Coronary artery (tissue), 2 donors: ENCODE measurements around the gene TOX2.

ENCODE experiments used
- DNase-seq: peaks from one replicate; pipeline ENCODE4 v3.0.0-alpha.2; 2017; ENCODE audit warnings: low spot score
- H3K27ac ChIP-seq, 2 donors: fragments of 200-600 bp; sonication (generic); one replicate each; pipeline ENCODE4 v1.5.1; 2016 to 2019
- H3K4me3 ChIP-seq: fragments of 200-600 bp; sonication (generic); 2 replicates; pipeline ENCODE4 v1.5.1; 2016; ENCODE audit warnings: mild to moderate bottlenecking, moderate library complexity
- TF ChIP-seq, protein P1 (sequence below): fragments of 200-600 bp; sonication (generic); IDR thresholded peaks from one replicate; pipeline ENCODE4 v1.5.1; 2019; ENCODE audit warnings: antibody characterized with exemption

TOX2 gene

DNA sequence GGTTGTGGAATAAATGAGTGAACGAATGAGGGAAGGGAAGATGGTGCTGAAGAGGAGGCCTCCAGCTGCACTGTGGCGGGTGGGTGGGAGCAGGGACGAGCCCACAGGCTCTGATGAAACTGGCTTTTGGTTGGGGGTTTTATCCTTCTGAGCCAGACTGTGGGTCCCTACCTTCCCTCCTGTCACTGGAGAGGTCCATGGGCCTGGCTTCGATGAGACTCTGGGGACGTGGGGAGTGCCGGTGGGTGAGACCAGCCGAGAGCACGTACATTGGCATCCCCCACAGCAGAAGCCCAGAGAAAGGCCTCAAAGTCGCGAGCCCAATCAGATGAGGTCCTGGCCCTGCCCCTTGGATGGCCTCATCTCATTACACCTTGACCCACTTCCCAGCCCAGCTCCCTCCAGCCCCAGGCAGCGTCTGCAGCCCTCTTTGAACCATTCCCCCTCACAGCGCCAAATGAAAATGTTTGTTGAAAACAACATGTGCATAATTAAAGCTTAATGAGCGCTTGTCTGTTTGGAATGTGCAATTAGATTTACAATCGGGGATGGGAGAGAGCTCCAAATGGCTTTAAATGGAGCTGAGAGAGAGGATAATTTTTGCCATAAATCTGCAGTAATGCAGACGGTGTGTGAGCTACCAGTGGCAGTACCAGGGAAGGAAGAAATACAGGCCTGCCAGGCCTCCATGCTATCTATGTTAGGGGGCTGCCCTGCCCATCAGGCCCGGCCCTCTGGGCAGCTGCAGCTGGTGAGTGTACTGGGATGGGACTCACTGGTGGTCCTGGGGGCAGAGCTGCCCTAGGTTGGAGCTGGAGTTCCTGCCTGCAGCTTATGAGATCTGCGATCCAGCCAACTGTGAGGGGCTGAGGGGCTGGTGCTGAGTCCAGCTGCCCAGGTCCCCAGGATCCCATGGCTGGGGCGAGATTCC is 47.2 kb downstream of the TOX2 start:
- no peak overlapping the region for H3K27ac ChIP-seq
- no peak for DNase-seq
- no peak overlapping the region for H3K4me3 ChIP-seq
- TF ChIP-seq, protein P1, sequence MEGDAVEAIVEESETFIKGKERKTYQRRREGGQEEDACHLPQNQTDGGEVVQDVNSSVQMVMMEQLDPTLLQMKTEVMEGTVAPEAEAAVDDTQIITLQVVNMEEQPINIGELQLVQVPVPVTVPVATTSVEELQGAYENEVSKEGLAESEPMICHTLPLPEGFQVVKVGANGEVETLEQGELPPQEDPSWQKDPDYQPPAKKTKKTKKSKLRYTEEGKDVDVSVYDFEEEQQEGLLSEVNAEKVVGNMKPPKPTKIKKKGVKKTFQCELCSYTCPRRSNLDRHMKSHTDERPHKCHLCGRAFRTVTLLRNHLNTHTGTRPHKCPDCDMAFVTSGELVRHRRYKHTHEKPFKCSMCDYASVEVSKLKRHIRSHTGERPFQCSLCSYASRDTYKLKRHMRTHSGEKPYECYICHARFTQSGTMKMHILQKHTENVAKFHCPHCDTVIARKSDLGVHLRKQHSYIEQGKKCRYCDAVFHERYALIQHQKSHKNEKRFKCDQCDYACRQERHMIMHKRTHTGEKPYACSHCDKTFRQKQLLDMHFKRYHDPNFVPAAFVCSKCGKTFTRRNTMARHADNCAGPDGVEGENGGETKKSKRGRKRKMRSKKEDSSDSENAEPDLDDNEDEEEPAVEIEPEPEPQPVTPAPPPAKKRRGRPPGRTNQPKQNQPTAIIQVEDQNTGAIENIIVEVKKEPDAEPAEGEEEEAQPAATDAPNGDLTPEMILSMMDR, result no peak

DNA sequence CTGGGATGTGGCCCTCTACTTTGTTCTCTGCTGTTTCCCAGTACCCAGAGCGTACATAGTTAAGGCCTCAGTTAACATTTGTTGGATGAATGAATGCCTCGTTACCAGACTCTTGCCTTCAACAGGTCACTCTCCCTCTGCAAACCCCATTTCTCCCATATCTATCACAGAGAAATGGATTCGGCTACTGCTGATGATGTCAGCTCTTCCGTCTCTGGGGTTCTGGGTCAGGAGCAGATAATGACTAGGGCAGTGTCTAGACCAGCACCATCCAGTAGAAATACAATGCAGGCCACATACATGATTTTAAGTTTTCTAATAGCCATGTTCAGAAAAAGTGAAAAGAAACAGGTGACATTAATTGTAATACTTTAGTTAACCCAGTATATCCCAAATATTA is 47.9 kb downstream of the TOX2 start:
- no peak for DNase-seq
- no peak overlapping the region for H3K4me3 ChIP-seq
- no peak overlapping the region for H3K27ac ChIP-seq
- TF ChIP-seq, protein P1, result no peak

DNA sequence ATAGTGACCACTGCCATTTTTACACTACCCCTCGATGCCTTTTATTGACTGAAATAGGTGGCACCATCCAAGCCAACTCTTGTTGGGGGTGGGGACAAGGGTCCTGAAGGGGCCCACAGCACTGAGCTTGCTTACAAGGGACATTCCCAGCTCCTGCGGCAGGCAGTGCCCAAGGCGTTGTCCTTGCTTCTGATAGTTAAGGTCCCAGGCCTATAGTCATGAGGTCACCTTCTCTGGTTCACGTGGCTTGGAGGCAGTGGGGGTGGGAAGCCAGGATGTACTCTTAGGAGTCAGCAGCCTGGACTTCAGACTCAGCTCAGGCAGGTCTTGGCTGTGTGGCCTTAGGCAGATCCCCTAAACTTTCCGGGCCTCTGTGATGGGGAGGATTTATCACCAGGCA is 48.6 kb downstream of the TOX2 start:
- TF ChIP-seq, protein P1, result no peak
- DNase-seq, result no peak
- Histone ChIP-seq H3K4me3 (no peak overlapping the region), H3K27ac (no peak overlapping the region)

DNA sequence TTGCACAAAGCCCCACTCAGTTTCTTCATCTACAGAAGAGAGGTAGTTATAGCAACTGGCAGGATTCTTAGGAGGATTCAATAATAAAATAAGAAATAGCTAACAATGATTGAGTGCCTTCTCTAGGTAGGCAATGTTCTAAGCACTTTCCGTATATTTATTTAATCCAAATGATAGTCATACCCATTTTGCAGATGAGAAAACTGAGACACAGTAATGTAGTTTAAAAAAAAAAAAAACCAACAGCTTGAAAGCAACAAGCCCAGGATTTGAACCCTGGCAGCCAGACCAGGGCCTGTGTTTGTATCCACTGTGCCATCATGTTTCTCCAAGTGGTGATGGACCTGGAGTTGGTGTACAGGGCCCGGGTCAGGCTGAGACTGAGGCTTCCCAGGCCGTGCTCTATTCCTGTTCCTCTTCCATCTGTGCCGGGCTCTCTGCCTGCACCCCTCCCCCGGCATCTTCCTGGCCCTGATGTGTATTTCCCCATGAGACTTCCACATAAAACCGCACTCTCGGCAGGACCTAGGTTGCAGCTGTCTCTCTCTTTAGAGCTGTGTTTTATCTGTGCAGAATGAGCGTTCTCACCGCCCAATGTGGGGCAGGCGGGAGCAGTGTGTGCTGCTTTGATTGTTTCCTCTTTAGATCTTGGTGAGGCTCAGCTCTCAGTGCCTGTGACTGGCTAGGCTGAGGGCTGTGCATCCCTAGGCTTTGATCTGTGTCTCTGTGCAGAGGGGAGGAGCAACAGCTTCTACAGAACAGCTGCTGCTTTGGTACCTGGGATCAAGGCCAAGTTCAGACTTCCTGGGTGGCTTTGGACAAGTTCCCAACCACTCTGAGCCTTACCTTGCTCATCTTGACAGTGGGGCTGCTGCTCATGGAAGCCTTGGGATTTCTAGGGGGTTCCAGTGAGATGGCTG is 49.5 kb downstream of the TOX2 start:
- Histone ChIP-seq H3K4me3 (no peak overlapping the region), H3K27ac (no peak overlapping the region)
- no peak for DNase-seq
- TF ChIP-seq, protein P1, result no peak

DNA sequence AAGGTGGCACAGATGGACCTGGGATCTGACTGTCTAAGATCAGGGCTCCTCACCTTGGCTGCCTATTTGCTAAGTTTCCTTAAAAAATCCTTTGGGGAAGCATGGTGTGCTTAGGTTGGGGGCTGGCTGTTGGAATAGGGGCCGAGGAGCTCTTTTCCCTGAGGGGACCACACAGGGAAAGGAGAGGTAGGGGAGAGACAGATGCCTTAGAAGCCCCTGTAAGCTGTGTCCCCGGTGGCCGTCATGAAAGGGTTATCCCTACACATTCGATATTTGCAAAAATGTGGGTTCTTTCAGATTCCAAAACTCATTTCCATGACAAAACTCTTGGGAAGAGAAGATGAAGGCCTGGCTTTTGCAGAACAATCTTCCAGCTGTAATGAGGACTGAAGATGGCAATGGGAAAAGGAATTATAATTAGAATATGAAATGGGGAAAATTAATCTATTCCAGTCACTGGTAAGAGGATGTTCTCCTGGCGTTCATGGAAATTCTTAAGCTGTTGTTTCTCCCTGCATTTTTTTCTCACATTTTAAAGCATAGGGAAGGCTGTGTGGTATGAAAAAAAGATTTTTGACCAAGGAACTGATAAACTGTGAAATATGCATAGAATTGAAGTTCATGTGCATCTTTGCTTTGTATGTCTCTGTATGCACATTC is 53.8 kb downstream of the TOX2 start:
- DNase-seq, result no peak
- H3K27ac ChIP-seq, result no peak overlapping the region
- TF ChIP-seq, protein P1, result no peak
- H3K4me3 ChIP-seq, result no peak overlapping the region

DNA sequence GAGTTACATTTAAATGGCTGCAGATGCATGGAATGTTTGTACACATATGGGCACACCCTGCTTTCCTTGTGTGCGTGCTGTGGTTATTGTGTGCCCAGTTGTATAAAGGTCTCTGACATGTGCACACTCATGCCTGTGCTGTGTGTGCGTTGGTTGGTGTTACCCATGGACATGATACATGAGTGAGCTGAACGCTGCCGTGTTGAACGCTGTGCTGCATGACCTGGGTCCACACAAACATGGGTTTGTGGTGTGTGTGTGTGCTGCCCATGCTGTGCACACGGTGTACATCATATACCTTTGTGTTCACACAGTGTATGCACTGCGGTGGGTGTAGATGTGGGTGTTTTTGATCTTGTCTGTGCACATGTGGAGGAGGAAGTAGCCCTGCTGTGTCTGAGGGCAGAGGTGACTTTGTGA is 54.4 kb downstream of the TOX2 start:
- DNase-seq, result no peak
- TF ChIP-seq, protein P1, result no peak
- Histone ChIP-seq H3K4me3 (no peak overlapping the region), H3K27ac (no peak overlapping the region)
